CD4-positive, alpha-beta T cell treated with Interleukin-15 for 1 hour (primary cell): ENCODE data around the gene PPA1.
"Not testable (repeated sequence)": the region's sequence is repeated elsewhere in the genome, so short reads cannot be mapped to it uniquely, and the experiment has no call there.

Experiments used
- DNase-seq: peaks from one replicate; pipeline ENCODE4 v3.0.0-alpha.2; 2020

Gene PPA1

DNA sequence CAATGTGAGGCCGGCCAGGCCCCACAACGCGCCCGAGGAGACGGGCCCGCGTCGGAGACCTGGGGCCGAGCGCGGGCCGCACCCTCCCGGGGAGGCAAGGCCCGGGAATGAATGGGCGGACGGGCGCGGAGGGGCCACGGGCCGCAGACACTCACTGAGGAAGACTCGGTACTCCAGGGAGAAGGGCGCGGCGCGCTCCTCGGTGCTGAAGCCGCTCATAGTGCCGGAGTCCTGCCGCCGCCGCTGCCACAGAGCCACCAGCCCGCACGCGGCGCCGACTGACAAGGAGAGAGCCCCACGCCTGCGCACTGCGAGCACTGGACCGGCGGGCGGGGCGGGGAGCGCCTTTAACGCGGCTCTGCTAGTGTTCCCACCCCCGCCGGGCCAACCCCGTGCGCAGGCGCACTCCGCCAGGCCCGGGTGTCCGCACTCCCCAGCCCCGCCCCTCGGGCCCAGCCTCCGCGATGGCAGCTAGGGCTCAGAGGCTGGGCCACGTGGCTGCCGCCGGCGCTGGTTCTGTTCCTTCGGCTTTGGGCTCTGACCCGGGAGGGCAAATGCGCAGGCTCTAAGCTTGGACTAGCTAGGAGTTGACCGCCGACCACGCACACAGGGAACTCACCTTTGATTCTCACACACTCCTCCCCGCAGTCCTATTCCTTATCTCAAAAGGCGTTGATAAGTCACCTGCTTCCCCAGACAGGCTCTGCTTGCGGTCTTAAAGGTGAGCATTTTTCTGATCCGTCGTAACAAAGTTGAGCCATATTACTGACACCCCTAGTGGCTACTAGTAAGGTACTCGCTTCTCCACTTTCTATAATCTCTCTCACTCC is at the start of gene PPA1:
Gene PPA1, minus strand, starts transcription at position 321 of the 830 bp plus-strand sequence. Its CDS starts 102 bp downstream, at position 219.
- DNase-seq, result peak; percentile 99

DNA sequence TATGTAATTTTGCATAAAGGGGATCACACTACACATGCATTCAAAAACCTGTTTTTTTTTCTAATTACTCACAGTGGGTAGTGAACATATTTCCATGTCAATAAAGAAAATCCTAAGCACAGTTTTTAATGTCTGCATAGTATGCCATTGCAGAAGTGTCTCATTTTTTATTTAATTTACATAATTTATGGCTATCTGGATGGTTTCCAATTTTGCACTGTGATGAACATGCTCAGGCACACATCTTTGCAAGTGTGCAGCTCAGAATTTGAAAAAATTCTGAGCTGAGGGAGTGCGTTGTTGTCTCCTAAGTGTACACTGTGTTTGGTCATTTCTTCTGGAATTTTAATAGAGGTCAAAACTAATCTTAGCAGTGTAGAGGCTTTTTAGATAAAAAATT is 48.4 kb upstream of the PPA1 start:
- DNase-seq, result no peak

- no peak for DNase-seq
Observed at GRCh38 chr10:70280099-70280498, 46.9 kb upstream of the PPA1 start.

- DNase-seq, result no peak
Observed at GRCh38 chr10:70277396-70278030, 44.3 kb upstream of the PPA1 start.

DNA sequence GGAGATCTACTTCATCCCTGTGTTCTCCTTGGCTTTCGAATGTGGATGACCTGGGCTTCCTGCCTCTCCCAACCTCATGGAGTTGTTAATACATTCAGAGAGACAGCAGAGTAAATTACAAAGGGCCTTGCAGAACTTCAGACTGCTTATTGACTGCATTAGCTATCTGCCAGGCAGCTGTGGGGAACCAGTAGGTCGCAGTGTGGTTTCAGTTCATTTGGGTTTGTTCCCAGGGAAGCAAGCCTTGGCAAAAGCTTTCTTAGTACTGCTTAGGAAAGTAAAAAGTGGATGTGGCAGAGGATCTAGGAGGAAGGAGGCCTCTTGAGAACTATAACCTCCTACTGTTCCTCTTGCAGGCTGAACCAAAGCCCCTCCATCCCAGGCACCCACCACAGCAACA is 41.4 kb upstream of the PPA1 start:
- no peak for DNase-seq

- no peak for DNase-seq
Observed at GRCh38 chr10:70272925-70273316, 39.7 kb upstream of the PPA1 start.

DNA sequence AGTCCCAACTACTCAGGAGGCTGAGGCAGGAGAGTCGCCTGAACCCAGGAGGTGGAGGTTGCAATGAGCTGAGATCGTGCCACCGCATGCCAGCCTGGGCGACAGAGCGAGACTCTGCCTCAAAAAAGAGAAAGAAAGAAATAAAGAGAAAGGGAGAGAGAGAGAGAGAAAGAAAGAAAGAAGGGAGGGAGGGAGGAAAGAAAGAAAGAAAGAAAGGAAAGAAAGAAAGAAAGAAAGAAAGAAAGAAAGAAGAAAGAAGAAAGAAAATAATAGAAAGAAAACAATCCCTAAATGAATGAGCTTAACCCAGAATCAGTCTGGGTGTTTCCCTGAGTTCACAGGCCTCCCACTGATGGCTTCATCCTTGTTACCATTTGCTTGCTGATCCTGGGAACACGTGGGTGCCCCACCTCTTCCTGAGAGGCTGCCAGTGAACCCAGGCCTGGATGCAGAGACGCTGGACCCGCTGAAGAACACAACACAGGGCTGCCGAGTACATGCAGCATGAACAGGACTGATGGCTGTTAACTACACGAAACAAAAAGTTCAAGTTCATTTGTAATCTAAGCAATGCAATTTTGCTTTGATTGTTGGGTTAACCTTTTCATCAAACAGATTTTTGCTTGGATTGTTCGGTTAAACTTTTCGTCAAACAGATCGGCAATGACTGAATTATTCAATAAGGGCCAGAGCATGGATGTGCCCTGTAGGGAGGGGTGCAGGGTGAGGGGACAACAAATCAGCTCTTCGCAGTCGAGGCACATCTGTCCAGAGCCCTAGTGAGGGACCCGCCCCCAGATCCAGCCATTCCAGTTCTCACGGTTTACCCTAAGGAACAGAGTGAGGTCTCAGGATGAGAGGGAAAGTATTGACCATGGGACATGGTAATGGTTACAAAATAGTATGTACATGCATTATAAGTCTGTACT is 39.0 kb upstream of the PPA1 start:
- no peak for DNase-seq

- DNase-seq, result no peak
Observed at GRCh38 chr10:70270952-70271351, 37.7 kb upstream of the PPA1 start.

- no peak for DNase-seq
Observed at GRCh38 chr10:70269741-70270140, 36.5 kb upstream of the PPA1 start.

- DNase-seq, result no peak
Observed at GRCh38 chr10:70268376-70268775, 35.1 kb upstream of the PPA1 start.

- DNase-seq, result peak; percentile 26
Observed at GRCh38 chr10:70267161-70267933, 34.1 kb upstream of the PPA1 start.

GRCh38 chr10:70266701-70267100 is 33.5 kb upstream of the PPA1 start:
- DNase-seq, result no peak

DNA sequence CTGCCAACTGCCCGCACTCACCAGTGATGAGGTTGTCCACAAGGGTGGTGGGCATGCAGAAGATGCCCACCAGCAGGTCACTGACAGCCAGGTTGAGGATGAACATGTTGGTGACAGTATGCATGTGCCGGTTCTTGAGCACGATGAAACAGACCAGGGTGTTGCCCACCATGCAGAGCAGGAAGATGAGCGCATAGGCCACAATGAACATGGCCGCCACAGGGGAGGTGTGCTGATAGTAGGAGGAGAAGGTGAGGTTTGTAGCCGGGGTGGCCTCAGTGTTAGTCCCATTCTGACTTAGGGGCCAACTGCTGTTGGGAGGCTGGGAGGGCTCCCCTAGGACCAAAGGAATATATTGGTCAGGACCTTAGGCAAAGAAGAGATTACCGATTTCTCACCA is 32.8 kb upstream of the PPA1 start:
- no peak for DNase-seq

GRCh38 chr10:70265032-70265689 is 31.9 kb upstream of the PPA1 start:
- DNase-seq, result no peak

- no peak for DNase-seq
Observed at GRCh38 chr10:70260734-70261133, 27.5 kb upstream of the PPA1 start.

DNA sequence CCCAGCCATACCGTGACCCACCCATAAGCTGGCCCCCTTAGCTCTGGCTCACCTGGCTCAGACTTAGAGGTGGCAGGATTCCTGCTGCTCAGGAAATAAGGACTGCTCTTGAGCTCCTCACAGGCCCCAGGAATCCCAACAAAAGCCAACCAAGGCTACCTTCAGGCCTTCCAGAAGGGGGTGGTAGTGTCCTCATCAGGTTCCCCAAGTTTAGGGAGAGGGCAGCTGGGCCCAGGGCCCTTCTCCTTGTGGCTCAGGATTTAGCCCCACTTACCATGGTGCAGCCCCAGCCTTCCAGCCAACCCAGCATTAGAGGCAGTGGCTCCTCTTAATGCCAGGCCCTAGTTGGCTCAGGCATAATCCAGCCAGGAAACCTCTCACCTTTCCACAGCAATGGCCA is 27.0 kb upstream of the PPA1 start:
- DNase-seq, result no peak

GRCh38 chr10:70258216-70258615 is 25.0 kb upstream of the PPA1 start:
- DNase-seq, result no peak

DNA sequence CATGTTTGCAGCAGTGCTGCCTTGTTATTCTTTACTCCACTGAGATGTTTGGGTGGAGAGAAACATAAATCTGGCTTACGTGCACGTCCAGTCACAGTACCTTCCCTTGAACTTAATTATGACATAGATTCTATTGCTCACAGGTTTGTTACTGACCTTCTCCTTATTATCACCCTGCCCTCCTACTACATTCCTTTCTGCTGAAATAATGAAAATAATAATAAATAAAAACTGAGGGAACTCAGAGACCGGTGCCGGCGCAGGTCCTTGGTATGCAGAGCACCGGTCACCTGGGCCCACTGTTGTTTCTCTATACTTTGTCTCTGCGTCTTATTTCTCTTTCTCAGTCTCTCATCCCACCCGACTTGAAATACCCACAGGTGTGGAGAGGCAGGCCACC is 24.6 kb upstream of the PPA1 start:
- not testable (repeated sequence) for DNase-seq

DNA sequence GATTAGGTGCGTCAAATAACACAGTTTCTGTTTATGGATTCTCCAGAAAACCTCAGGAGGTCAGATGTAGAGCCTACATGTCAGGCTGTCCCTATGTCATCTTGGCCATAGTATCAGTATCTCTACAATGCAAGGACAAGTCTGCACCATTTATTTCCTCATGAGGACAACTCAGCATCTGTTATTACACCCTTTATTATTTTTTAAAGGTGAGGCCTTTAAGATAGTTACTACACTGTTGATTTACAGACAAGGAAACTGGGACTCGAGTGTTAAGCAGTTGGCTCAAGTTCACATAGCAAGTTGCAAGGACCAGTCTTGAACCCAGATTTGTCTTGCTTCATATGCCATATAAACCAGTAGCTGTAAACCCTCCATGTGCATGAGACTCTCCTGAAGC is 23.2 kb upstream of the PPA1 start:
- DNase-seq, result no peak

GRCh38 chr10:70255329-70256299 is 22.4 kb upstream of the PPA1 start:
- DNase-seq, result peak; percentile 36
